ENCODE measurements around the gene SENP3. TPM values are rescaled to one million over a fixed set of nuclear protein-coding genes. Genes with fewer than 3 reads are reported as not detected.
A peak's percentile ranks its signal among the peaks of the same experiment; 100 is the strongest.

Gene SENP3
- total and polyA plus RNA-seq, 2 of the 13 experiments (the other 11 are each of a cell fraction or from before 2014, with no cell fraction given): 55.8 to 75.4 TPM

GRCh38 chr17:7573324-7574080, 11.8 kb downstream of the SENP3 start (continued):
- TF ChIP-seq ZNF281 (CRISPR knock-in tag; IDR thresholded peaks at IDR 0.05; ENCODE audit: borderline replicate concordance) (peak; percentile 99), ZNF205 (CRISPR knock-in tag; IDR thresholded peaks at IDR 0.05) (peak; percentile 53; the same call in 1 of the 2 replicates), ZNF383 (CRISPR knock-in tag; IDR thresholded peaks at IDR 0.05; ENCODE audit: borderline replicate concordance) (no peak), XRCC5 (optimal IDR thresholded peaks at IDR 0.05; ENCODE audit: low read length) (no peak), CHCHD3 (CRISPR knock-in tag; IDR thresholded peaks at IDR 0.05) (no peak), ZBED4 (CRISPR knock-in tag; IDR thresholded peaks at IDR 0.05; ENCODE audit: borderline replicate concordance) (peak; percentile 40; the same call in 1 of the 2 replicates), ZNF101 (CRISPR knock-in tag; IDR thresholded peaks at IDR 0.05; ENCODE audit: borderline replicate concordance, low read depth) (0 out of 2 replicates have a peak, but pooled peaks have one; percentile 0), PAWR (CRISPR knock-in tag; IDR thresholded peaks at IDR 0.05; ENCODE audit: borderline replicate concordance) (no peak), HMGXB4 (CRISPR knock-in tag; IDR thresholded peaks at IDR 0.05; ENCODE audit: borderline replicate concordance in 1 of 2, low read depth in 1 of 2) (peak in 1 of 2 experiments; percentile 83; a peak in 3 of 4 replicates), GZF1 (CRISPR knock-in tag; IDR thresholded peaks at IDR 0.05) (no peak), ZNF678 (CRISPR knock-in tag; IDR thresholded peaks at IDR 0.05) (no peak), RARG (CRISPR knock-in tag; IDR thresholded peaks at IDR 0.05; ENCODE audit: low read depth) (no peak), ZNF224 (CRISPR knock-in tag; IDR thresholded peaks at IDR 0.05) (no peak), IRF1 (CRISPR knock-in tag; IDR thresholded peaks at IDR 0.05; ENCODE audit: low read depth) (no peak), ATF7 (IDR thresholded peaks at IDR 0.05) (peak; percentile 25; the same call in 1 of the 2 replicates), ATF7 (CRISPR knock-in tag; IDR thresholded peaks at IDR 0.05) (no peak)
